ENCODE results near the gene THSD7A.

The THSD7A gene

DNA sequence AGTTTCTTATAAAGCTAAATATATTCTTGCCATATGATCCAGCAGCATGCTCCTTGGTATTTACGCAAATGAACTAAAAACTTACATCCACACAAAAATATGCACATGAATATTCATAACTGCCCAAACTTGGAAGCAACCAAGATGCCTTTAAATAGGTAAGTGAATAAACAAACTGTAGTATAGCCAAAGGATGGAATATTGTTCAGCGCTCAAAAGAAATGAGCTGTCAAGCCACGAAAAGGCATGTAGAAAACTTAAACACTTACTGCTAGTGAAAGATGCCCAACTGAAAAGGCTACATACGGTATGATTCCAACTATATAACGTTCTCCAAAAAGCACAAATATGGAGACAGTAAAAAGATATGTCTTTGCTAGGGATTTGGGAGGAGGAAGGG lies 12.7 kb downstream of the THSD7A start:
- Histone ChIP-seq H3K36me3 (no peaks in the 10 kb centered on the region), H3K27ac (no peak overlapping the region), H3K9me3 (ENCODE audit: severe bottlenecking) (no peaks in the 10 kb centered on the region), H3K27me3 (ENCODE audit: insufficient read depth, low read depth, severe bottlenecking) (no peaks in the 10 kb centered on the region), H3K4me3 (ENCODE audit: low read depth, low read length) (no peak overlapping the region)
- no peak for DNase-seq
- TF ChIP-seq, protein P1, sequence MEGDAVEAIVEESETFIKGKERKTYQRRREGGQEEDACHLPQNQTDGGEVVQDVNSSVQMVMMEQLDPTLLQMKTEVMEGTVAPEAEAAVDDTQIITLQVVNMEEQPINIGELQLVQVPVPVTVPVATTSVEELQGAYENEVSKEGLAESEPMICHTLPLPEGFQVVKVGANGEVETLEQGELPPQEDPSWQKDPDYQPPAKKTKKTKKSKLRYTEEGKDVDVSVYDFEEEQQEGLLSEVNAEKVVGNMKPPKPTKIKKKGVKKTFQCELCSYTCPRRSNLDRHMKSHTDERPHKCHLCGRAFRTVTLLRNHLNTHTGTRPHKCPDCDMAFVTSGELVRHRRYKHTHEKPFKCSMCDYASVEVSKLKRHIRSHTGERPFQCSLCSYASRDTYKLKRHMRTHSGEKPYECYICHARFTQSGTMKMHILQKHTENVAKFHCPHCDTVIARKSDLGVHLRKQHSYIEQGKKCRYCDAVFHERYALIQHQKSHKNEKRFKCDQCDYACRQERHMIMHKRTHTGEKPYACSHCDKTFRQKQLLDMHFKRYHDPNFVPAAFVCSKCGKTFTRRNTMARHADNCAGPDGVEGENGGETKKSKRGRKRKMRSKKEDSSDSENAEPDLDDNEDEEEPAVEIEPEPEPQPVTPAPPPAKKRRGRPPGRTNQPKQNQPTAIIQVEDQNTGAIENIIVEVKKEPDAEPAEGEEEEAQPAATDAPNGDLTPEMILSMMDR (IDR thresholded peaks at IDR 0.05; ENCODE audit: low read depth, low read length), result no peak

DNA sequence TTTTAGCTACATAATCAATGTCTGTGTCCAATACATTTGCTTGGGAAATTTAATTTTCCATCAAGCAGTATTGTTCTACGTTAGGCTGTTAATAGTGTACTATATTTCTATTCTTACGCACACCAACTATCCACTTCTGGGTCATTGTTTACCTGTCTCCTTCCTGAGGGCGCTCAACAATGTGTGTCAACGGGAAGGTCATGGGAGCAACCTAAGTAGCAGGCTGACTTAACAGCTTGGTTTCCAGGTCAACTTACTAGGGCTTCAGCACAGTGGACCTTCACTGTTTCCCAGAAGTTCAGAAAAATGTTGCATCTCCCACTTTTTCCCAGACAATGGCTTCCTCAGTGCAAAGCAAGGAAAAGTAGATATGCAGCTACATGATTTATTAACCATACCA lies 13.7 kb downstream of the THSD7A start:
- Histone ChIP-seq H3K9me3 (ENCODE audit: severe bottlenecking) (no peaks in the 10 kb centered on the region), H3K27ac (no peak overlapping the region), H3K4me3 (ENCODE audit: low read depth, low read length) (no peak overlapping the region), H3K36me3 (no peaks in the 10 kb centered on the region), H3K27me3 (ENCODE audit: insufficient read depth, low read depth, severe bottlenecking) (no peaks in the 10 kb centered on the region)
- no peak for DNase-seq
- TF ChIP-seq, protein P1 (IDR thresholded peaks at IDR 0.05; ENCODE audit: low read depth, low read length), result no peak

DNA sequence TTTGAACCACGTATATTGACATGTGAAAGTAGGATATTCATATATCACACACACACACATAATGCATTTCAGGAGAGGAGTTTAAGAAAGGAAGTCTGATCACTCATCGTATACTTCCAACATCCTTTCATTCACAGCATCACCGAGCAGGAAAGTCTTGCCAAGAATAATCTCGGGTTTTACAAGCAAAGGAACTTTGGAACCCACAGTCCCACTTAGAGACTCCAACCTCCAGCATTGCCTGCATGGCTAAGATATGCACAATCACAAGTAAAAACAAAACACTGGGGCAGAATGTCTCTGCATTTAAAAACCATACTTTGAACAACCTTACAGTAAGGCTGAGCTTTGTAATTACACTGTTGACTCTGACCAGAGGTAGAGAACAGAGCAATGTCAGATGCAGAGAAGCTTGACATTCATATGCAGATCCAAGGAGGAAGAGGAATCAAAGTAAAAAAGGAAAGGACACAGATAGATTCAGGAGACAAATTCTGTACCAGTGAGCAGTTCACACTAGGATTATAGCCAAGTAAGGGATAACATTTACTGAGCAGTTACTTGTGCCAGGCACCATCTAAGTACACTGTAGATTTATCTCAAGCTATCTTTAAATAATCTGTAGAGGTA lies 14.8 kb downstream of the THSD7A start:
- DNase-seq, result no peak
- no peak overlapping the region for H3K4me3 ChIP-seq (ENCODE audit: low read depth, low read length)
- H3K9me3 ChIP-seq (ENCODE audit: severe bottlenecking), result no peaks in the 10 kb centered on the region
- no peaks in the 10 kb centered on the region for H3K36me3 ChIP-seq
- TF ChIP-seq, protein P1 (IDR thresholded peaks at IDR 0.05; ENCODE audit: low read depth, low read length), result no peak
- H3K27me3 ChIP-seq (ENCODE audit: insufficient read depth, low read depth, severe bottlenecking), result no peaks in the 10 kb centered on the region
- no peak overlapping the region for H3K27ac ChIP-seq

DNA sequence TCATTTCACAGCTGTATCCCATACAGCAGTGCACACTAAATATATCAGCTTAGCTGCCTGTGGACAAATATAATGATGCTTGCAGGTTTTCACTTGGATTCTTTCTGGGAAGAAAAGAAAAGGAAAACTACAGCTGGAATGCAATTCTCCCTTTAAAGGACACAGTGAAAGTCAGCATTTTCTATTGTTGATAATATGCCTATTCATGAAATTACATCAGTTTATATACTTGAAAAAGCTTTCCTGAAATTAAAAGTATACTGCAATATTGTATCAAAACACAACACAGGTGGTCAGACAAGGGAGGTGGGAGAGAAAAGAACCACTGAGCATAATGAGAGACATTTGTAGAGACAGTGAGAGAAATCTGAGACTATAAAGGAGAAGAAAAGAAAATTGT lies 20.3 kb downstream of the THSD7A start:
- Histone ChIP-seq H3K36me3 (no peaks in the 10 kb centered on the region), H3K27me3 (ENCODE audit: insufficient read depth, low read depth, severe bottlenecking) (no peaks in the 10 kb centered on the region), H3K9me3 (ENCODE audit: severe bottlenecking) (no peaks in the 10 kb centered on the region), H3K27ac (no peak overlapping the region), H3K4me3 (ENCODE audit: low read depth, low read length) (no peak overlapping the region)
- DNase-seq, result no peak
- TF ChIP-seq, protein P1 (IDR thresholded peaks at IDR 0.05; ENCODE audit: low read depth, low read length), result no peak

DNA sequence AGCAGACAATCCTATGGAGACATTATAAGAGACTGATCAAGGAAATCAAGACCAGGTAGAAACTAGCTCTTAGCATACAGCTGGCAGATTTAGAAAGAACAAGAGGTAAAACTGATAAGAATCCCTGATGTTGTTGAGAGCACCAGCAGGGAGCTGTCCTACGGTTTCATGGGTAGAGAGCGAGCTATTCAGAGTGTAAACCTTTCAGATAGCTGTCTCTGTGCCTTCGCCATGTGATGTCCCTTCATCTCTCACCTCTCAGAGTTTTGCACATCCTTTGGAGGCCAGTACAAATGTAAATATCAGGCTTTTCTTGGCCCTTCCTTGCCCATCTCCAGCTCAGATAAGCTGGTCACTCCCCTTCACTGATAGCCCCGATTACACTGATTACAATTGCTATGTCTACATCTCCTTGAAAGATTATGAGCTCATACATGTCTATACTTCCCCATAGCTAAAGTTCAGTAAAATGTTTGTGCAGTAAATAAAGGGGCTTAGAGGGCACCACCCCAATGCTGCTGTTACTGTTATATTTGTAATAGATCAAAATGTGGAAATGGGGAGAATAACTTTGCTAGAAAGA lies 21.9 kb downstream of the THSD7A start:
- no peaks in the 10 kb centered on the region for H3K9me3 ChIP-seq (ENCODE audit: severe bottlenecking)
- H3K4me3 ChIP-seq (ENCODE audit: low read depth, low read length), result no peak overlapping the region
- H3K27me3 ChIP-seq (ENCODE audit: insufficient read depth, low read depth, severe bottlenecking), result no peaks in the 10 kb centered on the region
- no peak for DNase-seq
- TF ChIP-seq, protein P1 (IDR thresholded peaks at IDR 0.05; ENCODE audit: low read depth, low read length), result no peak
- H3K36me3 ChIP-seq, result no peaks in the 10 kb centered on the region
- H3K27ac ChIP-seq, result no peak overlapping the region

DNA sequence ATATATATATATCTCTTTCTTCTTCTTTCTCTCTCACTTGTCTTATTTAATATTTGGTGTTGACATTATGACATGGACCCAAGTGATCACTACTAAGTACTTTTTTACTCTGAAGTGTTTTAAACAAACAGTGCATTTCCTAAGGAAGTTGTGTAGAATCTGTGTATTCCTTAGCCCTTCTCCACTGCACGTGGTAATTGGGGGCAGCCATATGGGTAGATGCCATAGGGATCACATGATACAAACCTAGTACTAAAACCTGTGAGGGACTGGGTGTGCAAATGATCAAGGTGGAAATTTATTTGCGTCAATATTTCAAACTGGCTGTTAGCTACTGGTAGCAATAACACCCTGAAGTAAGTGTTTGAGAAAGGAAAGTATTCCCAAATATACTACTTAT lies 25.0 kb downstream of the THSD7A start:
- H3K9me3 ChIP-seq (ENCODE audit: severe bottlenecking), result no peaks in the 10 kb centered on the region
- no peak for DNase-seq
- H3K27ac ChIP-seq, result no peak overlapping the region
- no peak overlapping the region for H3K4me3 ChIP-seq (ENCODE audit: low read depth, low read length)
- H3K36me3 ChIP-seq, result no peaks in the 10 kb centered on the region
- TF ChIP-seq, protein P1 (IDR thresholded peaks at IDR 0.05; ENCODE audit: low read depth, low read length), result no peak
- no peaks in the 10 kb centered on the region for H3K27me3 ChIP-seq (ENCODE audit: insufficient read depth, low read depth, severe bottlenecking)

All from WERI-Rb-1 (cell line).